Pulmonary artery endothelial cell (primary cell): ENCODE data around the gene UNC13C. TPM values are rescaled to one million over a fixed set of nuclear protein-coding genes. Genes with fewer than 3 reads are reported as not detected.

Source experiments
- DNase-seq: peaks from one replicate; pipeline ENCODE4 v3.0.0-alpha.2; 2011; ENCODE audit warnings: low read depth, low spot score
- total RNA-seq: library from RNA; depleted of rRNA; stranded (reverse); fragments of >200 nt; gene quantifications from 2 replicates; pipeline ENCODE4 v1.2.3, GENCODE V29; 2014

The UNC13C gene
- total RNA-seq, 1 donor from 2014 or later: not detected

DNA sequence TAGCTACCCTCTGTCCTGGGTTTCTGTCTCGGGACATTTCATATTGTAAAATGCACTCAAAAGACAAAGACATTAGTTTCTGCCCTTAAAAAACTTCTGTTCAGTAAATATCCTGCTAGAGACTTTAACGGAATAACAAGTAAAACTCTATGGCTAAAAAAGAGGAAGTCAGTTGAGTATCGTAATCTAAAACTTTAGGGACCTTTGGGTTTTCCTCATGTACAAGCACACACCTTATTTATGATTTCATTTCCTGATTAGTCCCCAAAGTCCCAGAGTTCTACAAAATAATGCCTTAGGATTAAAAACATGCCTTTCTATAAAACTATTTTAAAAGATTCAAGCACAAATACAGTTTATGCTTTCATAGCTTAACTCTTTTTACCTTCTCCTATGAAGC lies 585.9 kb downstream of the UNC13C start:
- no peak for DNase-seq

DNA sequence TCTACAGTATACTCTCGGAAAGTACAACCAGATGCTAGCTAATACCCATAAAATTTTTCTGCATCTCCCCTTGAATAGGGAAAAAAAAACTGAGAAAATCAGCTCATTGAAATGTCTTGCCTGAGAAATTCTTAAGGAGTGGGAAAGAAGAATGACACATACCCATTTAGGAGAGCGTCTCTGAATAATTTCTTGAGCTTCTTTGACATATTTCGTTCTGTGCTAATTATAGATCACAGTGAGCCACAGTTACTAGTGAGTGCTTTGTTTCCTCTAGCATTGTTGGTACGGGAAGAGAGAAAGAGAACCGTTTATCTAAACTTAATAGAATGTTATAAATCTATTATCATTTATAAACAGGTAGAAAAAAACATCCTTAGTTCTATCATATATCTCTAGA lies 588.4 kb downstream of the UNC13C start:
- DNase-seq: no peak

DNA sequence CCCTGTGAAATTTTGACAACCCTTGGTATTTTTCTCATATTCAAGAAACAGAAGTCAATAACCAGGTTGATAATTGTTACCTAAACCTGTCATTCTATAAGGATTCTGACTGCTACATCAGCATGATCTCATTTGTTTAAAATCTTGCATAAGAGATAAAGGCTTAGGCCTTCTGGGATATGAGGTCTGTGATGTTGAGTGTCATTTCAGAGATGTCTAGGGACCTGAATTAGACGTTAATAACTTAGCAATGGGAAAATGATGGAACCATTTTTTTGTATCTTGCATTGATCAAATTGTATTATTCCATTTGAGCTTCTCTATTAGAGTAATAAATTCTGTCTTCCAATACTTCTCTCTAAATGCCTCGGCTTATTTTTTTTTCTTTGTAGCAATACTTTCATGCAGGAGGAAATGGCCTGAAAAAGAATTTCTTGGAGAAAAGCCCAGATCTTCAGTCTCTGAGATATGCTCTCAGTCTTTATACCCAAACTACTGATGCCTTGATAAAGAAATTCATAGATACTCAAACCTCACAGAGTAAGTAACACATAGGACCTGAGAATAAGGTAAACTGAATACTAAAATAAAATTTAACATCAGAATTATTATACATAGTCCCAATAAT lies 589.3 kb downstream of the UNC13C start:
- DNase-seq: no peak

DNA sequence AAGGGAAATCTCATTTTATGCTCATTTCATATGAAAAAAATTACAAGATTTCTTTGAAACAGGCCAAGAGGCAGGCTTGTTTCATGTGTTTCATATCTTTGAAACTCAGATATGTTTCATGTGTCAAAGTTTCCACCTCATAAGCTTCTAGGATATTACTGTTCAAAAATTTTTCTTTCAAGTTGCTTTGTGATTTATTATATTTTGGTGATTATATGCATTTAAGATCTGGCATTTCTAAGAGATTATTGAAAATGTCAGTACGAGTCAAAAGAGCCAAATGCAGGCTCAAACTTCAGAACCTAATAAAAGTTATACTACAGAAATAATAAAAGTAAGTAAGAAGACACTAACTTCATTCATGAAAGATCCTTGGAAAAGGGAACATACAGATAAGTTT lies 590.1 kb downstream of the UNC13C start:
- DNase-seq: no peak

DNA sequence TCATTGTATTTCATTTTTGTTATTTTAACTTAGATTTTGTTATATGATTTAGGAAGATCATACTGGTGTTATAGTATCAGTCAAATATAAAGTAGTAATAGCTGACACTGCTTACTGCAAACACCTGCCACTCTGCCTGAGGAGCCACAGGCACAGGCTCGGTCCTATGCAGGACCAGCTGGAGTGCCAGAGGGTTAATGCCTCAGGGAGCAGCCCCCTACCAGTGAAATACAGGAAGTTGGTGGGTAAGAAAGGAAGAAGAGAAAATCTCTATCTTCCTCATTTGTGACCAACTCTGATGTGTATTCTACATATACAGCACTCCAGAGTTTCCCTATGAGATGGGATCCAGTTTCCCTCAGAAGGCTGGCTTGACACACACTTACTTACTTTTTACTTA lies 593.3 kb downstream of the UNC13C start:
- no peak for DNase-seq

DNA sequence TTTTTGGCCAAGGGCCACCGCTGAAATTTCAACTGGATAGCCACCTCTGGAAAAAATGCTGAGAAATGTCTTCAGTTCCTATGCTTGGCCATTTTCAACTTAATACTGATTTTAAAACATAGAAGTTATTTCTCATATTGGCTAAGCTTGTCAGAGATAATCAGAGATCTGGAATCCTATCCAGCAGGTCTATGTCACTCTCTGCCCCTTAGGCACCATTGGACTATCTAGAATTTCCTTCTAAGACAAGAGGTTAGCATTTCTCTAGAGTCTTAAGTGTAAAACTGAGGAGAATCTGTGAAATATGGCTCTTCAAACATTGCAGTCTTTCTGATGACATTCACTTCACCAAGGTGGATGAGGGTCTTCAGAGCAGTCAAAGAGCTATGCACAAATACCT lies 597.3 kb downstream of the UNC13C start:
- no peak for DNase-seq

DNA sequence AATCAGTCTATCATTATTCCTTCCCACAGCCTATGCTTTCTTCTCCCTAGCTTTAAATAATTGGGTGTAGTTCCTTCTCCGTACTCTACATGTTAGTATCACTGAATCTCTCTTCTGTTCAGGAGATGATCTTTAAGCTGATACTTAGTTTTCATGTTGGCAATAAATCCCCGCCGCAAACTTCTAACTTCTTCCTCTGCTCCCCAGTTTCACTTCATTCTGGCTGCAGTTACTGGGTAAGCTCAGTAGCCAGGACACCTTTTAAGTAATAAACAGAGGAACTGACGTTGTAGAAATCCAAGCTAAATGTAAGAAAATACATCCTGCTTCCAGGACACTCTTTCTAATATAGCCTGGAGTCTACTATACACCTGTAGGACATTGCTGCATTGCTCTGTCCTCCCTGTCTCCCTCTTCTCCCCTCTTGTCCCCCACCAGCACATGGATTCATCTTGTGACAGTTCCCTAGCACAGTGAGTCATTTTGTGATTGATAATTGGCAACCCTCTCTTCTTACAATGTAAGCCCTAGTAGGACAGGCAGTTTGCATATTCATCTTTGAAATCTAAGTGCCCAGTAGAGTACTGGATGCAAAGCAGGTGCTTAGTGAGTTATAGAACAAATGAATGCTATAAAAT lies 598.2 kb downstream of the UNC13C start:
- no peak for DNase-seq

DNA sequence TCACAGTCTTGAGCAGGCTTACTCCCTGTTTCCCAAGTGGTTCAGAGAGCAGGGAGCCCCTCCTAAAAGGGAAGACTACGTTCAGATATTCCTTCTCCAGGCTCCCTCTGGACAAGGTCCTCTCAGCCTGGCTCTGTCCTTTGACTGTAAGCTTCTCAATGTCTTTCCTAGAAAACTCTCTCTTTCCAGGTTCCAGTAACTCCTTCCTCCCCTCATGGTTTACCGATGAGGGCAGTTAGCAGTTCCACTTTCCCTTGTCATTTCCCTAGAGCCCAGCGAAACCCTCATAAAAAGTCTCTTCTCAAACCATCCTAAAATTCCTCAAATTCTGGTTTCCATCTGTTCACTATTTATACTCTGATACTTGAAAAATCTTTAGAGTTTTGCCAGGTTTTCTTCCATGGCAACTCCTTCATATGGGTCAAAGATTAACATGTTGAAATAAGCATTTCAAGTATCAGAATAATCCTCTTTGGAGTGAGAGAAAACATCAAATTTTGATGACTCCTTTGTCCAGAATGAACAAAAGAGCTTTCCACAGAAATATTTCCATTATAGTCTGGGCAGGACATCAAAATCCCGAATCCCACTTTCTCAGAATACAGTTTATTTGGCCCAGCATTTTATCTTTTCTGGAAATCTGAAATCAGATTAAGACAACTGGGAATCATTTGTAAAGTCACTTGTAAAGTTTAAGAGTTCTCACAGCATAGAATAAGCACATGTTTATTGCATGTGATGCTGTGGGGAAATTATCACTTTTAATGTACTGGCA lies 599.4 kb downstream of the UNC13C start:
- no peak for DNase-seq

DNA sequence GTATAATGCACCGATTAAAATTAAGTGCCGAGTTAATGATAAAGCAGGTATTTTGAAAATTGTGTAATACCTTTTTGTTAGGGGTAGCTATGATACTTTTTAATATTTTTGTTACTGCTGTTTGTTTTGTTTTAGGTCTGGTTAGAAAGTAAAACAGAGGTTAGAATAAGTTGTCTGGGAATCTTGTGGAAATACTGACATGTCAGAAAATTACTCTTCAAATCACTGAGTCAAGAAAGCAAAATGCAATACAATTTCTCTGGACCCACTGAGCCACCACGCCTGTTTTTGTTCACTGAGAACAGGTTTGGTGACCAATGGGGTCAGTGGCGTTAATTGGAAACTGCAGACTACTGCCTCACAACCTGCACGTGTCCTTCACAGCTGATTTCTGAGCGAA lies 601.6 kb downstream of the UNC13C start:
- no peak for DNase-seq

DNA sequence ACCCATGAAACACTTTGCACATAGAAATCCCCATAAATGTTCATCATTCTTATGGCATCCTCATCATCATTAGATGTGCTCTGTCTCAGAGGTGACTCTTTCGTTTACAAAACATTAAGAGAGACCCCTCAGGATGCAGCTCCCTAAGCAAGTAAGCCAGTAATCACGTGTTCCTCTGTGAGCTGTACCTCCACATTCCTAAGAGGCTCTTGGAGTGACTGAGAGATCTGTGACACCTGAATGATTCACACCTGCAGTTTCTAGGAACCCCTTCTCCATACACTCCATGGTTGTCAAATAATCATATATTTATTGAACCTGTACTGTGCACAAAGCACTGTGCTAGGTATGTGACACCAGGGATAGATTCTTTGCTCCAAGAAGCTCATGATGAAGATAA lies 602.4 kb downstream of the UNC13C start:
- DNase-seq: no peak

DNA sequence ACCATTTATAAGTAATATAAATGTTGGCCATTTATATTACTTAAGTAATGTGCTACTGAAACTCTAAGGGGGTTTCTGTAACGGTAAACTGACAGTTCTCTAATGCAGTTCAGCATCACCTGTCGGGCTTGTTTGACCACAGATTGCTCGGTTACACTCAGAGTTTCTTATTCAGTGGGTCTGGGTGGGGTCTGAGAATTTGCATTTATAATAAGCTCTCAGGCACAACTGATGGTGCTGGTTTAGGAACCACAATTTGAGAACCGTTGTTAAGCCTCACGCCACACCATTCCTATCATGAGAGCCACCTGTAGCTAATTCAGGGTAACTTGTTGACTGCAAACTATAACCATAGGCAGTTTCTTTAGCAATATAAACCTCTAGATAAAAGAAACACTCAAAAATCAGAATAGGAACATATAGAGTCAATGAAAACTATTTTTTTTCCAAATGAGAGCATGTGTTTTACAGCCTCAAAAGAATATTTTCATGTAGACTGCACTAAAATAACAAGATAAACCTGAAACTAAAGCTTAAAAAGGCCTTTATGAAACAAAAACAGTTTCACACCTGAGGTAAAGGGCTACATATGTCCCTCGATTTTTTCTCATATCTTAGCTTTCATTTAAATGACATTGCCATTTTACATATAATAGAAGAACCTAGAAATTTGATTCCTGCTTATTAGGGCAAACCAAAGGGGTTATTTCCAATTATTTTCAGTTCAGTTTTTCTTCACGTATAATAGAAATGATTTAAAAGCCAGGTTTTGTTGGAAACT lies 604.8 kb downstream of the UNC13C start:
- DNase-seq: no peak

DNA sequence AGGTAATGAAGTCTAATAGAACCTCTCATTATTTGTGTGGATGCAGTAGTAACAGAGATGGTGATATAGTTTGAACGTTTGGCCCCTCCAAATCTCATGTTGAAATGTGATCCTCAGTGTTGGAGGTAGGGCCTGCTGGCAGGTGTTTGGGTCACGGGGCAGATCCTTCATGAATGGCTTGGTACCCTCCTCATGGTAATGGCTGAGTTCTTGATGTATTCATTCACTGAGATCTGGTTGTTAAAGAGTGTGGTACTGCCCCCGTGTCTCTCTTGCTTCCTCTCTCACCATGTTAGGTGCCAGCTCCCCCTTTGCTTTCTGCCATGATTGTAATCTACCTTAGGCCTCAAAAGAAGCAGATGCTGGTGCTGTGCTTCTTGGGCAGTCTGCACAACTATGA lies 606.8 kb downstream of the UNC13C start:
- DNase-seq: no peak

DNA sequence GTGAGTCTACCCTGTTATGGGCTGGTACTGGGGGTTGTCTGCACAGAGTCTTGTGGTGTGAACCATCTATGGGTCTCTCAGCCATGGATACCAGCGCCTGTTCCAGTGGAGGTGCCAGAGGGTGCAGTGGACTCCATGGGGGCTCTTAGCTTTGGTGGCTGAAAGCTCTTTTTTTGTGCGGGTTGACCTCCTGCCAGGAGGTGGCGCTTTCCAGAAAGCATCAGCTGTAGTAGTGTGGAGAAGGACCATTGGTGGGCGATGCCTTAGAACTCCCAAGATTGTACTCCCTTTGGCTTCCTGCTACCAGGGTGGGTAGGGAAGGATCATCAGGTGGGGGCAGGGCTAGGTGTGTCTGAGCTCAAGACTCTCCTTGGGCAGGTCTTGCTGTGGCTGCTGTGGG lies 615.9 kb downstream of the UNC13C start:
- DNase-seq: no peak

DNA sequence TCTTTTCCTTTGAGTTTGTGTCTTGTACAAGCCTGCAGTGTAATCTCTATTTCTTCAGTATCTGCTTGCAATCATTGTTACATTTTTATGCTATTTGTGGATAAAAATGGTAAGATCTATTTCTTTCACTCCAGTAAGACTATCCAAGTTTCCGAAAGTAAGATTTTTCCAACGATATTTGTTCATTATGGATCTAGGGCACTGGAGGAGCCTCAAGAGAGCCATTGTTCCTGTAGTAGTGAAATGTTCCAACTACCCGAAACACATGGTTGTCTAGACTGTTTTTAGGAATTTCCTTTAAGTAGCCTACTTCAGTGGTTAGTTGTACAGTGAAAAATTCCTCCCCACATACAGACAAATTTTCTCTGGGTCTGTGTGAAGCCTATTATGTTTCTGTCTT lies 621.1 kb downstream of the UNC13C start:
- DNase-seq: no peak

DNA sequence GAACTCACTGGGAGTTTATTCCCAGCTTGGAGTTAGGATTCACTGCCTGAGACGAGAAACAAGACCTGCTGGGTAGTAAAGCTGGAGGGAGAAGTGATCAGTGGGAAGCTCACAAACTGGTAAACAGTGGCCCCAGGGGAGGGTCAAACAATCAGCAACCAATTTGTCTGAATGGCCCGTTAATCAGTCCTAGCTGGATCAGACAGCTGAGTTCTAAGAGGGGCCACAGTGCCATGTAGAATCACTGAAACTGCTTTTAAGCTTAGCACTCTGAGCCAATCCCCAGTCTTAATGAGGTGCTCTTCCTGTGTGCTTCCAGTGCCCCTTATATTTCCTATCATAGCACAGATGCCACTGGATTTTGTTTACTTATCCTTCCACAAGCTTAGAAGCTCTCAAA lies 626.8 kb downstream of the UNC13C start:
- DNase-seq: no peak

DNA sequence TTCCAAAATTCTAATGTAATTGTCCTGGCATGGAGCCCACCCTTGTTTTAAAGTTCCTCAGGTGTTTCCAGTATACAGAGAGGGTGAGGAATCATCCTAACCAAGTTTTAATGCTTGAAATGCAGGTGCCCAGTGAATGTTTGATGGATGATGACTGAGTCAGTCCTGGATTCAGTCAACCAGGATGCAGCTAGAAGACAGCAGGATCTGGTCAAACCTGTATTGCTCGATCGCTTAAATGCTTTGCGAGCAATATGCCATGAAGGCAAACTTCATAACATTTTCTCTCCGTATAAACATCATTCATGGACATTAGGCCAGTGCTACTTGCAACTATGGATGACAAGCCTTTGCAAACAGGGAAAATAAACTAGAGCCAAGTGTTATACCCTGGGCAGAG lies 627.3 kb downstream of the UNC13C start:
- no peak for DNase-seq

DNA sequence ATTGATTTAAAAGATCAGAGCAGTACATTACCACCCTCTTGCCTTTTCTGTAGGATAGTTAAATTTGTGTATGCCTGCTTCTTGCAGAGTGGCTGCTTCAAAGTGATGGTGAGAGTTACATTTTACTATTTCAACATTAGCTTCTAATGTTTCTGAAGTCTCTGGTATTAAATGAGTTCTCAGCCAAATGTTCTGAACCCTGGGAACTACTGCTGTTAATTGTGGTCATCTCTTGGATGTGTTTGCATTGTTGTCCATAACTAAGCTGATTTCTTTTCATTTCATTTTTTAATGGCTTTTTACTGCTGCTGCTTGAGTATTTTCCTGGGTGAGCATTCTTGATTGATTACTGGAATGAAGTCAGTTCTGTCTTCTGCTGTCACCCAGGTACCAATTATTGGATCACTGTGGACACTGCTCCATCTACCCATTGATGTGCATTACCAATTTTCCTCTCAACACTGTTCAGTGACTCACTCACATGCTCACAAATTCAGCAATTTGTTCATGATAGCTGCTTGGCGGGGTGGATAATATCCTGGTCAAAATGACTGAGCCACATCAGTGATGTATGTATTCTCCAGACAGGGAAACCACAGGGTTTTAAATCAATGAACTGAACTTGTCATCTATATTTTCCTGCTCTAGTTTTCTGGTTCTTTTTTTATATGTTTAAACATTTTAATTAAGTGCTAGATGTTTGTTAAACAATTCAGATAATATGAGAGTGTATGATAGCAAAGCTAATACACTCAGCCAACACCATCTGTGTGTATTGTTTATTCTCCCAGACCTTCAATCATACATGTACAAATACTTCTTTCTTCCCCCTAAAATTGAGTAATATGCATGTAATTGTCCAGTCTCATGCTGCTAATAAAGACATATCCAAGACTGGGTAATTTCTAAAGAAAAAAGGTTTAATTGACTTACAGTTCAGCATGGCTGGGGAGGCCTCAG lies 630.9 kb downstream of the UNC13C start:
- DNase-seq: no peak

DNA sequence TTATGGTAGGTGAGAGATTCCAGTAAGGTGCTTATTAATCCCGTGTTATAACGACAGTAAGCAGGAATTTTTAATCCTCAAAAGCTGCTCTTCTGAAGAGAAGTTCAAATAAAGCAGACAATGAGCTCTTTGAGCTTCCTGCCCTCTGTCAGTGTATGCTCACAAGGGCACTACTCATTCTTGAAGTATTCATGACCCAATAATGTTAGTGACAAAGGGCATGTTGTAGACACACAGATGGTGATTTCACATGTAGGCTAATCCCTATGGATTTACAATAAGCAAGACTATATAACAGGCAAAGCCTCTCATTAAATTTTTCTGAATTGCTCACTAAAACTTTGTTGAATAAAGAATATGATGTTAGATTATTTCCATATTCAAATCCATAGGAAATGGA lies 639.9 kb downstream of the UNC13C start:
- no peak for DNase-seq

DNA sequence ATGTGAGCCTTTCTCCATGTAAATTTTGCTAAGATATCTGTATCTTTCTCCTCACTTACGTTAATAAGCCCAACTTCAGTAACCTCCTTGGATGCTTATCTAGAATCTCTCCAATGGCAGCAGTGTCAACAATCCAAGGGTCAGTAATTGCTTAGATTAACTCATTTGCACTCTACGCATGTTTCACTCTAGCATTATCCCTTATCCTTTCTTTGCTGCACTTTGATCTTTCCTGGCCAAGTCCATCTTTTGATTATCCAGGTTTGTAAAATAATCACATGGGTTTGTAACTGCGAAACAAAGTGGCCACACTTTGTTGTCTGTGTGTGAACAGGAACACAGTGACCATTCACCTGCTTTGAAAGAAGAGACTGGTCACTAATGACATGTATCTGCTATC lies 640.9 kb downstream of the UNC13C start:
- DNase-seq: no peak

DNA sequence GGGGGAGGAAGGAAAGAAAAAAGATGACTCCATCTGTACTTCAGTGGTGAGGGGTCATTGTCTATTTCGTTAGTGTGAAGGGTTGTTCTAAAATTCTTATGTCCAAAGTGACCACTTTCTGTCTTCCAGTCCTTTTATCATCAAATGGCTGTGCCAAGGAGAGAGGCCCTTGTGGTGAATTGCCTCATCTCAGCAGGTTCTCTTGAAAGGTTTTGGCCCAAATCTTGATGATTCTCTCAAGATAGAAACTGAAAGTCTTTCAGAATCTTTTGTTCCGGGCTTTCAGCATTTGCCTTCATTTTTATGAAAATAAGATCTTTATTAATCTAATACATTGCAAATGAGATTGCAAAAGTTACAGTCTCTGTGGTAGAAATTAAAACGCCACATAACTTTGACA lies 642.7 kb downstream of the UNC13C start:
- DNase-seq: no peak

DNA sequence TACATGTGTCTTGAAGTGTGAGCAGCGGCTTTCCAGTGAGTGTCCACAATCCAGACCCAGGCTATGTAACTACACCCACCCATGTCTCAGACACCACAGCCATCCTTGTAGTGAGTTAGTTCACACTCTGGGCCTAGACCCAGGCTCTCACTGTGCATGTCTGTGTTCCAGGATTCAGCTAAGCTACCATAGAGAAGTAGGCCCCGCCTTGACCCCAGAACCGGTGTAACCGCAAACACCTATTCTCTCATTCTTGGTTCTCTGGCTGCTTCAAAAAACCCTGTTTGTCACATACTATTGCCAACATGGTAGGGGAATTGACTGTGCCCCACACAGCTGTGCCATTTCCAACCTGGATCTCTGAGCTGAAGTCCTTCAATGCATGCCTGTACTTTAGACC lies 657.9 kb downstream of the UNC13C start:
- DNase-seq: no peak
